PC-3 (cell line): ENCODE data around the gene MDH2. TPM values are rescaled to one million over a fixed set of nuclear protein-coding genes. Genes with fewer than 3 reads are reported as not detected.

Experiments
- ATAC-seq: fragments of 200-7000 bp; cut with Tn5 transposase; 2 replicates; pipeline ENCODE4 v1.9.1; 2020; ENCODE audit warnings: mild to moderate bottlenecking, moderate library complexity
- BruUV-seq: library from RNA; stranded (reverse); fragments of 400-500 nt; replicated peaks from 2 replicates; lab custom pipeline; 2021; lab: Mats Ljungman, UMichigan
- CTCF ChIA-PET: fragments of 300-600 bp; sonication (Branson Sonifier 250); formaldehyde crosslinking; loops from one replicate; lab custom pipeline; 2022; ENCODE audit warnings: antibody characterized with exemption; lab: Charles Lee
- POLR2A ChIA-PET: fragments of 300-600 bp; sonication (Branson Sonifier 250); formaldehyde crosslinking; loops from one replicate; lab custom pipeline; 2022; ENCODE audit warnings: antibody characterized with exemption; ENCODE audit not compliant: unreplicated experiment; lab: Charles Lee
- DNase-seq: peaks from one replicate; pipeline ENCODE4 v3.0.0-alpha.2; 2015
- H2AFZ ChIP-seq: fragments of 300-600 bp; sonication (generic); 2 replicates; pipeline ENCODE4 v1.6.0; 2016; ENCODE audit warnings: antibody characterized with exemption, low read length
- H3F3A ChIP-seq: fragments of 300-600 bp; sonication (generic); one replicate; pipeline ENCODE4 v1.6.0; 2017; ENCODE audit warnings: antibody characterized with exemption, low read length, control low read depth, mild to moderate bottlenecking; ENCODE audit not compliant: unreplicated experiment
- H3K27ac ChIP-seq: fragments of 300-600 bp; sonication (generic); 2 replicates; pipeline ENCODE4 v1.5.1; 2016; ENCODE audit warnings: mild to moderate bottlenecking, low read length
- H3K27me3 ChIP-seq: fragments of 300-600 bp; sonication (generic); 2 replicates; pipeline ENCODE4 v1.6.1; 2016; ENCODE audit warnings: low read length, mixed read lengths
- H3K36me3 ChIP-seq: fragments of 300-600 bp; sonication (generic); 2 replicates; pipeline ENCODE4 v1.6.1; 2016; ENCODE audit warnings: low read depth, mixed run types, low read length, mixed read lengths
- H3K4me1 ChIP-seq: fragments of 300-600 bp; sonication (generic); 2 replicates; pipeline ENCODE4 v1.5.1; 2016; ENCODE audit warnings: low read length; ENCODE audit not compliant: insufficient read depth
- H3K4me2 ChIP-seq: fragments of 300-600 bp; sonication (generic); 2 replicates; pipeline ENCODE4 v1.6.0; 2016; ENCODE audit warnings: low read length
- H3K4me3 ChIP-seq: fragments of 300-600 bp; sonication (generic); 2 replicates; pipeline ENCODE4 v1.5.1; 2016; ENCODE audit warnings: mild to moderate bottlenecking, low read length, mixed read lengths
- H3K79me2 ChIP-seq: fragments of 300-600 bp; sonication (generic); 2 replicates; pipeline ENCODE4 v1.6.1; 2017; ENCODE audit warnings: low read length, mixed read lengths
- H3K9ac ChIP-seq: fragments of 300-600 bp; sonication (generic); 2 replicates; pipeline ENCODE4 v1.6.0; 2016; ENCODE audit warnings: mild to moderate bottlenecking, low read length
- H3K9me2 ChIP-seq: fragments of 300-600 bp; sonication (generic); replicated peaks from 2 replicates; pipeline ENCODE4 v1.6.1; 2016; ENCODE audit warnings: mixed run types, low read length, mixed read lengths
- H3K9me3 ChIP-seq: fragments of 300-600 bp; sonication (generic); 2 replicates; pipeline ENCODE4 v1.6.1; 2016; ENCODE audit warnings: low read length, mixed read lengths
- H4K20me1 ChIP-seq: fragments of 300-600 bp; sonication (generic); 2 replicates; pipeline ENCODE4 v1.6.1; 2016; ENCODE audit warnings: low read length, mixed read lengths
- EZH2 ChIP-seq: fragments of 300-600 bp; sonication (generic); IDR thresholded peaks from one replicate; pipeline ENCODE4 v1.6.1; 2017; ENCODE audit warnings: antibody characterized with exemption, mild to moderate bottlenecking, low read length; ENCODE audit not compliant: unreplicated experiment
- EZH2phosphoT487 ChIP-seq: fragments of 300-600 bp; sonication (generic); IDR thresholded peaks from 2 replicates; pipeline ENCODE4 v1.6.1; 2018; ENCODE audit warnings: mild to moderate bottlenecking, antibody characterized with exemption, low read length, borderline replicate concordance
- intact Hi-C: fragments of 100-400 bp; cut with micrococcal nuclease; formaldehyde crosslinking; loops from 2 replicates; pipeline ENCODE4 v1.9.0; 2023
- total RNA-seq: library from RNA; depleted of rRNA; stranded (reverse); fragments of >200 nt; gene quantifications from 2 replicates; pipeline ENCODE4 v1.2.3, GENCODE V29; 2014
- TF ChIP-seq, protein P1 (sequence below): fragments of 300-600 bp; sonication (generic); conservative IDR thresholded peaks from 2 replicates; pipeline ENCODE4 v1.5.1; 2017; ENCODE audit warnings: antibody characterized with exemption, low read depth, mild to moderate bottlenecking, low read length

Gene MDH2
- total RNA-seq, 1 experiment from 2014 or later: 174 TPM

DNA sequence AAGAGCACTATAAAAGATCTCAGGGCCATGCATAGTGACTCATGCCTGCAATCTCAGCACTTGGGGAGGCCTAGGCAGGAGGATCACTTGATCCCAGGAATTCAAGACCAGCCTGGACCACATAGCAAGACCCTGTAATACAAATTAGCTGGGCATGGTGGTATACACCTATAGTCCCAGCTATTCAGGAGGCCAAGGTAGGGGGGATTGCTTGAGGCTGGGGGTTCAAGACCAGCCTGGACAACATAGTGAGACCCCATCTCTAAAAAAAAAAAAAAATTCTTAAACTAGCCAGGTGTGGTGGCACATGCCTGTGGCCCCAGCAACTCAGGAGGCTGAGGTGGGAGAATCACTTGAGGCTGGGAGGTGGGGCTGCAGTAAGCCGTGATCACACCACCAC lies 15.9 kb upstream of the MDH2 start:
- no peaks in the 10 kb centered on the region for H3K4me1 ChIP-seq
- H3K9me3 ChIP-seq: no peaks in the 10 kb centered on the region
- no peaks in the 10 kb centered on the region for H3K9me2 ChIP-seq
- CTCF ChIA-PET: no interaction called here
- H3K4me2 ChIP-seq: no peak overlapping the region
- no peak for DNase-seq
- ATAC-seq: no peak
- BruUV-seq: no TSS peak
- intact Hi-C loops: no loop called here
- no peak for TF ChIP-seq EZH2phosphoT487
- H3K36me3 ChIP-seq: no peaks in the 10 kb centered on the region
- no peak overlapping the region for H2AFZ ChIP-seq
- POLR2A ChIA-PET: no interaction called here
- H3K27me3 ChIP-seq: no peaks in the 10 kb centered on the region
- H3F3A ChIP-seq: no peaks in the 10 kb centered on the region
- no peak overlapping the region for H3K4me3 ChIP-seq
- no peak overlapping the region for H3K27ac ChIP-seq
- no peak overlapping the region for H3K9ac ChIP-seq
- no peaks in the 10 kb centered on the region for H4K20me1 ChIP-seq
- no peaks in the 10 kb centered on the region for H3K79me2 ChIP-seq

DNA sequence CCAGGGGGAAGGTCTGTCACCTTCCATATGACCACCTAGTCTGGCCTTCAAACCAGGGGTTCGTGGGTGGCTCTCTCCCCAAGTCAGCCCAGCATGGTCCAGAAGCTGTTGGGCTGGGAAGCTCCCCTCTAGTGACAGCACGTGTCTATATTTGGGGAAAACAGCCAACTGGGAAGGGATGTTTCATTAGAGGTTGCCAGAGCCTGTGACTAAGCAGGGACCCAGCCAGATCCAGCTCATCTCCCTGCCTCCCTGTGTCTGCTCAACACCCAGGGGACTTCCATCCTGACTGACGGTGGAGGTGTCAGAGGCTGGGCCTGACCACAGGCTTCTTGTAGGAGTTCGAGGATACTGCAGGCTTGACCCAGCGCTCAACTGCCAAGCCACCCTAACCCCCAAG lies 10.6 kb upstream of the MDH2 start:
- H4K20me1 ChIP-seq: no peaks in the 10 kb centered on the region
- ChIA-PET POLR2A (no interaction called here), CTCF (no interaction called here)
- DNase-seq (peak; percentile 11), ATAC-seq (peak; percentile 70)
- H3K9me3 ChIP-seq: no peaks in the 10 kb centered on the region
- H2AFZ ChIP-seq: no peak overlapping the region
- no peak overlapping the region for H3K4me2 ChIP-seq
- intact Hi-C loops: no loop called here
- no peak overlapping the region for H3K9ac ChIP-seq
- TF ChIP-seq EZH2phosphoT487 (no peak), EZH2 (no peak)
- TF ChIP-seq, protein P1, sequence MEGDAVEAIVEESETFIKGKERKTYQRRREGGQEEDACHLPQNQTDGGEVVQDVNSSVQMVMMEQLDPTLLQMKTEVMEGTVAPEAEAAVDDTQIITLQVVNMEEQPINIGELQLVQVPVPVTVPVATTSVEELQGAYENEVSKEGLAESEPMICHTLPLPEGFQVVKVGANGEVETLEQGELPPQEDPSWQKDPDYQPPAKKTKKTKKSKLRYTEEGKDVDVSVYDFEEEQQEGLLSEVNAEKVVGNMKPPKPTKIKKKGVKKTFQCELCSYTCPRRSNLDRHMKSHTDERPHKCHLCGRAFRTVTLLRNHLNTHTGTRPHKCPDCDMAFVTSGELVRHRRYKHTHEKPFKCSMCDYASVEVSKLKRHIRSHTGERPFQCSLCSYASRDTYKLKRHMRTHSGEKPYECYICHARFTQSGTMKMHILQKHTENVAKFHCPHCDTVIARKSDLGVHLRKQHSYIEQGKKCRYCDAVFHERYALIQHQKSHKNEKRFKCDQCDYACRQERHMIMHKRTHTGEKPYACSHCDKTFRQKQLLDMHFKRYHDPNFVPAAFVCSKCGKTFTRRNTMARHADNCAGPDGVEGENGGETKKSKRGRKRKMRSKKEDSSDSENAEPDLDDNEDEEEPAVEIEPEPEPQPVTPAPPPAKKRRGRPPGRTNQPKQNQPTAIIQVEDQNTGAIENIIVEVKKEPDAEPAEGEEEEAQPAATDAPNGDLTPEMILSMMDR: no peak
- no peak overlapping the region for H3K4me3 ChIP-seq
- no peak overlapping the region for H3K27ac ChIP-seq
- no peaks in the 10 kb centered on the region for H3F3A ChIP-seq
- H3K9me2 ChIP-seq: no peaks in the 10 kb centered on the region
- no peaks in the 10 kb centered on the region for H3K4me1 ChIP-seq
- no peaks in the 10 kb centered on the region for H3K27me3 ChIP-seq
- no peaks in the 10 kb centered on the region for H3K36me3 ChIP-seq
- no peaks in the 10 kb centered on the region for H3K79me2 ChIP-seq
- no TSS peak for BruUV-seq

DNA sequence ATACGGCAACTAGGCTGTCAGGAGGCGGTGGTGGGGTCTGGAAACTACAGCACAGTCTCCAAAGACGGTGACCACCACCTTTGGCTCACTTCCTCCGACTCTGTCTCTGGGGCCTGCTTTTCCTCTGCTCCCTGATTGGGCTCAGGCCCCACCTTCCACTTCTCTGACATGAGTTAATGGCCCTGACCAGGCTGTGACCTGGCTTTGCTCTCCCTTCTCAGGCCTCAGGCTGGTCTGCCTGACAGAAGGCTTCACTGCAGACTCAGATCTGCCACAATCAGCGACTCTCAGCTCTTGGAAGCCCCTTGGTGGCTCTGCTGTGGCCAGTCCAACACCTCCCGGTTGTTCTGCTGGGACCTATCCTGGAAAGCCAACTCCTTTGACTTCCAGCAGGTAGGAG lies 7.8 kb upstream of the MDH2 start:
- no peaks in the 10 kb centered on the region for H3K4me1 ChIP-seq
- ChIA-PET POLR2A (no interaction called here), CTCF (no interaction called here)
- no peaks in the 10 kb centered on the region for H3K9me2 ChIP-seq
- peaks cover 19% of the 10 kb centered on the region for H3K79me2 ChIP-seq
- no peaks in the 10 kb centered on the region for H3K27me3 ChIP-seq
- BruUV-seq: no TSS peak
- H3F3A ChIP-seq: no peaks in the 10 kb centered on the region
- no peaks in the 10 kb centered on the region for H3K36me3 ChIP-seq
- no peak overlapping the region for H3K4me2 ChIP-seq
- ATAC-seq: no peak
- H3K27ac ChIP-seq: no peak overlapping the region
- no peak for DNase-seq
- H3K4me3 ChIP-seq: no peak overlapping the region
- no peak for TF ChIP-seq EZH2phosphoT487
- TF ChIP-seq EZH2: no peak
- TF ChIP-seq, protein P1: no peak
- no peaks in the 10 kb centered on the region for H4K20me1 ChIP-seq
- no peaks in the 10 kb centered on the region for H3K9me3 ChIP-seq
- intact Hi-C loops: no loop called here
- H2AFZ ChIP-seq: no peak overlapping the region
- H3K9ac ChIP-seq: no peak overlapping the region
